K562 (cell line): ENCODE measurements around the gene CISTR. TPM values are rescaled to one million over a fixed set of nuclear protein-coding genes. Genes with fewer than 3 reads are reported as not detected.

Experiments
- ASH1L ChIP-seq: fragments of 450-650 bp; IDR thresholded peaks from 2 replicates; pipeline ENCODE4 v1.6.1; 2018; ENCODE audit warnings: borderline replicate concordance, mild to moderate bottlenecking, low read depth; ENCODE audit not compliant: partially characterized antibody
- CTCFL ChIP-seq: IDR thresholded peaks from 2 replicates; pipeline ENCODE4 v1.6.1; 2011; ENCODE audit warnings: borderline replicate concordance, low read depth, mild to moderate bottlenecking, moderate library complexity, low read length; ENCODE audit not compliant: insufficient read depth, poor library complexity, severe bottlenecking
- ETV1 ChIP-seq: fragments of 450-650 bp; conservative IDR thresholded peaks from 2 replicates; pipeline ENCODE4 v1.6.1; 2016; ENCODE audit warnings: missing genetic modification characterization, control low read depth, low read depth, missing compliant biosample characterization
- ETV5 ChIP-seq: sonication (generic); formaldehyde crosslinking; IDR thresholded peaks from 2 replicates; pipeline ENCODE4 v1.4.0; 2020; ENCODE audit warnings: low read depth, mild to moderate bottlenecking, missing genetic modification reagents
- GABPA ChIP-seq: fragments of 200-800 bp; sonication (Bioruptor generic); conservative IDR thresholded peaks from 2 replicates; pipeline ENCODE4 v1.6.1; 2016; ENCODE audit warnings: low read depth, missing genetic modification characterization, missing compliant biosample characterization
- MEIS2 ChIP-seq: fragments of 450-650 bp; IDR thresholded peaks from 2 replicates; pipeline ENCODE4 v1.6.1; 2014; ENCODE audit warnings: mild to moderate bottlenecking; ENCODE audit not compliant: partially characterized antibody
- RB1 ChIP-seq: fragments of 450-650 bp; IDR thresholded peaks from 2 replicates; pipeline ENCODE4 v1.6.1; 2017; ENCODE audit warnings: low read depth, mild to moderate bottlenecking
- ZBTB40 ChIP-seq, 2 experiments: fragments of 450-650 bp in 1 of 2; sonication (generic) in 1 of 2; formaldehyde crosslinking in 1 of 2; IDR thresholded peaks; 2 replicates each; pipeline versions ENCODE4 v1.7.1 to v1.9.0; 2016 to 2022; ENCODE audit warnings: inconsistent platforms in 1 of 2, mild to moderate bottlenecking in 1 of 2, missing genetic modification reagents in 1 of 2
- polyA plus RNA-seq, 8 experiments: library from polyadenylated mRNA; depleted of rRNA in 4 of 8; stranded (reverse) in 5 of 8; unstranded in 3 of 8; fragments of >200 nt; fragmentation: Nextera tagmentation in 2 of 8; fragmentation: Illumina TruSeq in 1 of 8; extraction: Ambion mirVana in 2 of 8; extraction: Trizol in 1 of 8; gene quantifications; 2 replicates each; pipeline versions ENCODE4 v1.2.1 to v1.2.3, GENCODE V29; 2011 to 2014; ENCODE audit warnings: inconsistent platforms in 1 of 8, missing spikeins in 1 of 8
- total RNA-seq, 7 experiments: library from RNA; depleted of rRNA in 6 of 7; stranded (reverse); fragments of >200 nt in 6 of 7; fragmentation: Illumina TruSeq in 2 of 7; extraction: Trizol in 2 of 7; gene quantifications; 2 replicates each; pipeline versions ENCODE4 v1.2.1 to v1.2.3, GENCODE V29; 2011 to 2021; ENCODE audit warnings: low replicate concordance in 1 of 7
- TF ChIP-seq, protein P1 (sequence below): fragments of 200-800 bp; sonication (Bioruptor generic); IDR thresholded peaks from 2 replicates; pipeline ENCODE4 v1.6.1; 2016; ENCODE audit warnings: missing genetic modification characterization, missing compliant biosample characterization

The CISTR gene
- total and polyA plus RNA-seq, 9 of the 15 experiments (the other 6 are each of a cell fraction or from before 2014, with no cell fraction given), result not detected

DNA sequence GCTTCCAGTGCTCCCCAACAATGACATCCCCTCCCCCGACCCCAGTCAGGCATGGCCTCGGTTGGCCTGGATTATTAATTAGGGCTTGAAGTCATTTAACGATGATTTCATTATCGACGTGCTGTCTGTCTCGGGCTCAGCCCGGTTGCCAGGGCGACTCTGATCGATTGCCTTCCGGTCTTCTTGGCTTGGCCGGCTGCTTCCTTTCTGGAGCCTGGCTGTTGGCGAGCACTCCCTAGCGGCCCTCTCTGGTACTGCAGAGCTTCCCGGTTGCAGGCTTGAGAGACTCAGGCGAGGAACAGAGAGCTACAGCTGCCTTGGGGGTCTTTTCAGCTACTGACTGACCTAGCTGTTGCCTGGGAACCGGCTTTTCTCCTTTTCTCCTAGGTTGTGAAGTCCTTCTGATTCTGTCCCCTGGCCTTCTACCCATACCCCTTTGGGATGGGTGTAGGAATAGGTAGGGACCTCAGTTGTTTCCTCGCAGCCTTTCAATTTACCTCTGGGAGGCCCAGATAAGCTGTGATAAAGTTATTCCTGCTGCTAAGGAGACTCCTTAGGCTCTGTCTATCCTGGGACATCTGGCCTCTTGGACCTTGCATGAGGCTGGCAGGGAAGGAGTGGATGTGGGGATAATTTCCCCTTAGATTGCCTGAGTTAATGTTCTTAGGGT is 5.5 kb upstream of the CISTR start (continued):
- 0 out of 2 replicates have a peak, but pooled peaks have one; percentile 21 for TF ChIP-seq ZBTB40 (IDR thresholded peaks at IDR 0.05)
- no peak for TF ChIP-seq ZBTB40 (CRISPR knock-in tag; IDR thresholded peaks at IDR 0.05)
- peak; percentile 43; the same call in 1 of the 2 replicates for TF ChIP-seq ETV5 (CRISPR knock-in tag)
- 0 out of 2 replicates have a peak, but pooled peaks have one; percentile 18 for TF ChIP-seq RB1
- TF ChIP-seq GABPA (tag), result peak; percentile 34; the same call in 1 of the 2 replicates
- peak; percentile 67 for TF ChIP-seq ETV1 (tag)
- peak; percentile 29 for TF ChIP-seq CTCFL
- TF ChIP-seq MEIS2, result peak; percentile 36
- TF ChIP-seq, protein P1, sequence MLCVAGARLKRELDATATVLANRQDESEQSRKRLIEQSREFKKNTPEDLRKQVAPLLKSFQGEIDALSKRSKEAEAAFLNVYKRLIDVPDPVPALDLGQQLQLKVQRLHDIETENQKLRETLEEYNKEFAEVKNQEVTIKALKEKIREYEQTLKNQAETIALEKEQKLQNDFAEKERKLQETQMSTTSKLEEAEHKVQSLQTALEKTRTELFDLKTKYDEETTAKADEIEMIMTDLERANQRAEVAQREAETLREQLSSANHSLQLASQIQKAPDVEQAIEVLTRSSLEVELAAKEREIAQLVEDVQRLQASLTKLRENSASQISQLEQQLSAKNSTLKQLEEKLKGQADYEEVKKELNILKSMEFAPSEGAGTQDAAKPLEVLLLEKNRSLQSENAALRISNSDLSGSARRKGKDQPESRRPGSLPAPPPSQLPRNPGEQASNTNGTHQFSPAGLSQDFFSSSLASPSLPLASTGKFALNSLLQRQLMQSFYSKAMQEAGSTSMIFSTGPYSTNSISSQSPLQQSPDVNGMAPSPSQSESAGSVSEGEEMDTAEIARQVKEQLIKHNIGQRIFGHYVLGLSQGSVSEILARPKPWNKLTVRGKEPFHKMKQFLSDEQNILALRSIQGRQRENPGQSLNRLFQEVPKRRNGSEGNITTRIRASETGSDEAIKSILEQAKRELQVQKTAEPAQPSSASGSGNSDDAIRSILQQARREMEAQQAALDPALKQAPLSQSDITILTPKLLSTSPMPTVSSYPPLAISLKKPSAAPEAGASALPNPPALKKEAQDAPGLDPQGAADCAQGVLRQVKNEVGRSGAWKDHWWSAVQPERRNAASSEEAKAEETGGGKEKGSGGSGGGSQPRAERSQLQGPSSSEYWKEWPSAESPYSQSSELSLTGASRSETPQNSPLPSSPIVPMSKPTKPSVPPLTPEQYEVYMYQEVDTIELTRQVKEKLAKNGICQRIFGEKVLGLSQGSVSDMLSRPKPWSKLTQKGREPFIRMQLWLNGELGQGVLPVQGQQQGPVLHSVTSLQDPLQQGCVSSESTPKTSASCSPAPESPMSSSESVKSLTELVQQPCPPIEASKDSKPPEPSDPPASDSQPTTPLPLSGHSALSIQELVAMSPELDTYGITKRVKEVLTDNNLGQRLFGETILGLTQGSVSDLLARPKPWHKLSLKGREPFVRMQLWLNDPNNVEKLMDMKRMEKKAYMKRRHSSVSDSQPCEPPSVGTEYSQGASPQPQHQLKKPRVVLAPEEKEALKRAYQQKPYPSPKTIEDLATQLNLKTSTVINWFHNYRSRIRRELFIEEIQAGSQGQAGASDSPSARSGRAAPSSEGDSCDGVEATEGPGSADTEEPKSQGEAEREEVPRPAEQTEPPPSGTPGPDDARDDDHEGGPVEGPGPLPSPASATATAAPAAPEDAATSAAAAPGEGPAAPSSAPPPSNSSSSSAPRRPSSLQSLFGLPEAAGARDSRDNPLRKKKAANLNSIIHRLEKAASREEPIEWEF (CRISPR knock-in tag), result peak; percentile 29; the same call in 1 of the 2 replicates
- TF ChIP-seq ASH1L, result no peak
